Measurements from ENCODE around the gene ZBTB20.
A peak's percentile ranks its signal among the peaks of the same experiment; 100 is the strongest.
"Not testable (repeated sequence)": the region's sequence is repeated elsewhere in the genome, so short reads cannot be mapped to it uniquely, and the experiment has no call there.

Gene ZBTB20

GRCh38 chr3:114709102-114709501 lies 438.0 kb downstream of the ZBTB20 start:
- FAIRE-seq: no peak

DNA sequence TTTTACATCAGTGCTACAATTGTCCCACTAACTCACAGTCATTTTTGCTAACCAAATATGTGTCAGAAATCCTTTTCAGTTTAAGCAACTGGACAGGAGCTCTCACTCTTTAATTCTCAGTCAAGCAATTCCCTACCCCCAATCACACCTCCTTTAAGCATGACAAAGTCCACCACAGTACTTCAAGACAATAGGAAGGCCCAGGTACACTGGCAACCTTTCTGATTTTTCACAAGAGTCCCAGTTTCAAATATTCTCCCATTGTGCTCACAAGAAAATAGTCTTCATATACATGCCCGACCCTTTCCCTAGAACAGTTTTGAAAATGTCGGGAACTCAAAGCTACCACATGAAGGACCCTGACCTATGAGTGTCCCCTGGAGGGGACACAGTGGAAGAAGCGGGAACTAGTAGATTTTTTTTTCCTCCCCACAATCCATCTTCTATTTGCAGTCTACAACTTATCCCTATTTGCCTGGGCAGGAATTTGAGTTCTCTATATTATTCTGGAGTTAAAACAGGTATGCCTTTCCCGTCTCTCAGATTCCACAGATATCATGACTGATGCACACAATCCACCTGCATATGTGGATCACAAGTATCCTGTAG lies 439.7 kb downstream of the ZBTB20 start:
- FAIRE-seq: no peak

GRCh38 chr3:114706591-114707232 lies 440.4 kb downstream of the ZBTB20 start:
- FAIRE-seq: no peak

DNA sequence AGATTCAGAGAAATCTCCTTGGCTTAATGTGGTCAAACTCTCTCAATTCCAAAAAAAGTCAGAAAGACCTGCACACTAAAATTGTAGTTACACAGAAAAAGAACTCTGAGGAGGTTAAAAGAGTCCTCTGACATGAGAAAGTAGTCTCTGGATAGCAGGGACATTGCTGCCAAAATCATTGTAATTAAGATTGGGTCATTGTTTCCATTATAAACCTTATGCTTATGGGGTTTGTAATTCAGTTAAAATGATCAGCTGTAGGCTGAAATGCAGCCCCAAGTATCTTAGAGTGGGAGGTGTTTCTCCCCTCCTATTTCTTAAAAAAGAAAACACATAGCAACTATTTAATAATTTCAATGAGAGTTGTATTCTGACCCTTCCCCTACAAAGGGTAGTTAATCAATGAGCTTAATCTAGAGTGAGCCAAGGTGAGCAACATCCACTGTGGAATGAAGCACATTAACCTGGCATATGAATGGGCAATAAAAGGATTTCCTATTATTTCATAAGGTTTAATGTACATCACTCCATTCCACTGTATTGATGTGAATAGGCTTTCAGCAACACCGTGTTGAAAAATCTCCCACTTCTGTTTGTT lies 446.4 kb downstream of the ZBTB20 start:
- FAIRE-seq: no peak

GRCh38 chr3:114698146-114699105 lies 448.7 kb downstream of the ZBTB20 start:
- FAIRE-seq: no peak

GRCh38 chr3:114697401-114697800 lies 449.7 kb downstream of the ZBTB20 start:
- no peak for FAIRE-seq

- no peak for FAIRE-seq
Observed at GRCh38 chr3:114694251-114694650, 452.8 kb downstream of the ZBTB20 start.

DNA sequence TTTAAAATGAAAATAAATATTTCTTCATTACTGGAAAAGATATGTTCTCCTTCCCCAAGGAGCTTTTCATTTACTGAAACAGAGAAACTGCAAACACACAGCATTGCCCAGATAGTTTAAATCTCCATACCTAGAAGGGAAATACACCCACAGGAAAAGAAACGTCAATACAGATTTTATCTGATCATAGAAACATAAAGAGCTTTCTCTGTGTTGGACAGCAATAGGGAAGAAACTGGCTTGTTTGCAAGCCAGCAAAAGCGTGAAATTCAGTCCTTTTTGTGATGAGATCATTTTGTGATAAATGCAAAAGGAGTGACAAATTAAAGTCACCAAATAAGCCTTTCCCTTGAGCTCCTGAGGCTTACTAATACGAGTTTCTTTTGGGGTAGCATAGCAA lies 455.2 kb downstream of the ZBTB20 start:
- no peak for FAIRE-seq

DNA sequence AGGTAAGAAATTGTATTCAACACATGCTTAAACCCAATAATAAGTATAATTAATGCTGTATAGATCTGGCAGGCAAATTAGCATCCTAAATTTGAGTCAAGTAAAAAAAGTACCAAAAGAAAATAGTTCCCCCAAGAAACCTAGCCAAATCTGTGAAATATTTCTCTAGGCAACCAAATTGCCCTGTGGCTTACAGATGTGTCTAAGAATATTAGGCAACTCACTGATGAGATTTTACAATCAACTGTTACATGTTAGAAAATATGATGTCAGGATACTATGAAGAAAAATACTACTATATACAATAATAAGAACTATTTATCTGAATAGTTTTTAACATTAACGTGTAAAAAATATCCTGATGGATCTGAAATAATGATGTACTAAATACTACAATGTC lies 456.2 kb downstream of the ZBTB20 start:
- no peak for FAIRE-seq

- FAIRE-seq: peak; percentile 83
Observed at GRCh38 chr3:114687151-114687550, 459.9 kb downstream of the ZBTB20 start.

DNA sequence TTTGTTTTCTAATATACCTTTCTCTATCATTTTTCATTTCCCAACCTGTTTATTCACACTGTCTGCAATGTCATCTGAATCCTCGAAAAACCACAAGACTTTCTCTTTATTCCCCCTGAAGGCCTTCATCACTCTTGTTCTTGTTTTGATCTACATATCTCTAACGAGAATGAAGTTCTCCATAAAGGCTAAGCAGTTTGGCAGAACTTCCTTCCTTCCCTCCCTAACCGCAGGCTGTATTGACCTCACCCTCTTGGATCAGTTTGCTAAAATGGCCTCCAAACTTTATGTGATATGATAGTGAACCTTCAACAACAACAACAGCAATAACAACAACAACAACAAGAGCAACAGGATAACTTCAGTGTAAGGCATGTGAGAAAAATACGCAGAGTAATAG lies 460.5 kb downstream of the ZBTB20 start:
- peak; percentile 74 for FAIRE-seq

- FAIRE-seq: peak; percentile 23
Observed at GRCh38 chr3:114685161-114685560, 461.9 kb downstream of the ZBTB20 start.

GRCh38 chr3:114680299-114680698 lies 466.8 kb downstream of the ZBTB20 start:
- FAIRE-seq: no peak

- not testable (repeated sequence) for FAIRE-seq
Observed at GRCh38 chr3:114679773-114680172, 467.3 kb downstream of the ZBTB20 start.

DNA sequence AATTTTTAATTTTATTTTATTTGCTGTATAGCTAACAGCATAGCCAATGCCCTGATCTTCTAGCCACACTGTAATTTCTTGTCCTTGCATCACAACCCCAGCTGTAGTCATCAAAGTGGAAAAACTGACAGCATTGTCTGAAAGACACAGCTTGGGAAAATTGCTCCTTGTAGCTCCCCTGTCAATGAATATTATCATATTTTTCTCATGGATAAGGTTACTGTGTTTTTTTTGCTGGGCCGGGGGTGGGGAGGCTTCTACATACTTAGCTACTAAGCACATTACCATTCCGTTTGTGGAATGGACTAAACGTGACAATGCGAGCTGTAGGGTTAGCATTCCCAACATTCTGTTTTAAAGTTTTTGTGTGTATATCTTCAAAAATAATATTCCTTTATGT lies 472.0 kb downstream of the ZBTB20 start:
- no peak for FAIRE-seq

GRCh38 chr3:114674036-114674435 lies 473.1 kb downstream of the ZBTB20 start:
- FAIRE-seq: no peak

DNA sequence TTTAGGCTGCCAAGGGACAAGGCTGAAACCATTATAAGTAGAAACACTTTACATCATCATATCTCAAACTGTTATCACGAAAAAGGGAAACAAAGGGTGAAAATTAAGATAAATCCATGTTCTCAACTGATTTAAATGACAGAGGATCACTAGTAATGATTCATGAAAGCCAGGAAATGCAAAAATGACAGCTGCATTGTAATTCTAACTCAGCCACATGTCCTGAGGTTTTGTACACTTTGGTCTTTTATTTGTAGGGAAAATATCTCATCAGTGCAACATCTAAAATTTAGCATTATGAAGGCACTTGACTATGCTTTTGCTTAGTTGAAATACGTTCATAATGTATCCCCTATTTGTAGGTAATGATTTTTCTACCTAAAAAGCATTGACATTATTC lies 473.6 kb downstream of the ZBTB20 start:
- FAIRE-seq: no peak

- FAIRE-seq: no peak
Observed at GRCh38 chr3:114672692-114673447, 474.2 kb downstream of the ZBTB20 start.

DNA sequence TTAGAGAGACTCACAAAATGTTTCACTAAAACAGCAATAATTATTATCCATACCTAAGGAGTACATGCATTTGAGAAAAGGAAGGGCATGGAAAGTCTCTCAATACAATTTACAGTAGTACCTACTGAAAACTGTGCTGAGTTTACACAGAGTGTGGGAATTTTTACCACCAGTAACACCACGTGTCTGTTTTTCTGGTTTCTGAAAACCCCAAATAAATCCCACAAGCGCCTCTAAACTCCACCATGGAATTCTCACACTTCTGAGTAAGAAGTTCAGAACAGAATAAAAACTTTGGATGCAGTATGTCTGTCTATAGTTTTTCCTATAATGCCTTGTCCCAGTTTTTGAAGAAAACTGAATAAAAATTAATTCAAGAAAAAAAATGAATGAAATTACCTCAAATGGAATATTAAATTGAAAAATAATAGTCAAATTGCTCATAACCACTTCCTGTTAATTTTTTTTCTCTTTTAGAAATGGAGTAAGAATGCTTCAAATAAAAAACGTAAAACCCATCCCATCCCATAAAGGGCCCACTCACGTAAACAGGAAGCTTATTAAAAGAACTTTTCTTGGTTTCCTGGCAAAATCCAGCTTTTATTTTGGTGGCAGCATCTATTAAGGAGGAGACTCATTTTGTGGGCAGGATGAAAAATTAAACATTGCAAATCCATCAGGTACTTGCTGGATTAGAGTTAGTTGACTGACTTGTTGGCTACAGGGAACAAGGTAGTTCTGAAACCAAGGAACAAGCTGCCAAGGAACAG lies 475.2 kb downstream of the ZBTB20 start:
- FAIRE-seq: no peak

GRCh38 chr3:114669614-114670013 lies 477.5 kb downstream of the ZBTB20 start:
- FAIRE-seq: no peak

- no peak for FAIRE-seq
Observed at GRCh38 chr3:114668099-114668498, 479.0 kb downstream of the ZBTB20 start.

GRCh38 chr3:114666623-114667022 lies 480.5 kb downstream of the ZBTB20 start:
- FAIRE-seq: no peak
